HepG2 (cell line): Measurements from ENCODE around the gene STRADA.

Source experiments
- CBX2 ChIP-seq, 2 experiments: fragments of 200-600 bp in 1 of 2; sonication (generic); formaldehyde crosslinking in 1 of 2; IDR thresholded peaks; 2 replicates each; pipeline versions ENCODE4 v1.7.0 to v1.8.1; 2018 to 2022; ENCODE audit warnings: low read depth in 2 of 2, low read length in 1 of 2, mild to moderate bottlenecking in 1 of 2, missing genetic modification reagents in 1 of 2
- MAX ChIP-seq: IDR thresholded peaks from 2 replicates; pipeline ENCODE4 v1.6.1; 2012; ENCODE audit warnings: inconsistent platforms
- MXD4 ChIP-seq: IDR thresholded peaks from 2 replicates; pipeline ENCODE4 v1.6.1; 2016; ENCODE audit warnings: mild to moderate bottlenecking, missing biosample characterization, missing genetic modification reagents
- PAX8 ChIP-seq: sonication (generic); formaldehyde crosslinking; IDR thresholded peaks from 2 replicates; pipeline ENCODE4 v1.8.0; 2022; ENCODE audit warnings: mild to moderate bottlenecking, missing genetic modification reagents, borderline replicate concordance
- POLR2A ChIP-seq, 2 experiments: IDR thresholded peaks; 2 replicates each; pipeline ENCODE4 v1.6.1; 2011; ENCODE audit warnings: low read depth in 2 of 2, low read length in 2 of 2, mild to moderate bottlenecking in 1 of 2, moderate library complexity in 1 of 2; ENCODE audit not compliant: insufficient read depth in 1 of 2
- RBFOX2 ChIP-seq: fragments of 200-400 bp; formaldehyde crosslinking; IDR thresholded peaks from 2 replicates; pipeline ENCODE4 v1.6.1; 2017; ENCODE audit warnings: low read depth, mild to moderate bottlenecking, low read length
- RORA ChIP-seq: sonication (generic); formaldehyde crosslinking; IDR thresholded peaks from 2 replicates; pipeline ENCODE4 v1.5.0; 2020; ENCODE audit warnings: mild to moderate bottlenecking, missing genetic modification reagents, moderate library complexity
- THYN1 ChIP-seq: sonication (generic); formaldehyde crosslinking; IDR thresholded peaks from 2 replicates; pipeline ENCODE4 v1.8.1; 2023; ENCODE audit warnings: low read depth, mild to moderate bottlenecking, moderate library complexity, missing genetic modification reagents, borderline replicate concordance
- YY1 ChIP-seq: IDR thresholded peaks from 2 replicates; pipeline ENCODE4 v1.6.1; 2011; ENCODE audit warnings: low read length, low read depth, moderate library complexity, mild to moderate bottlenecking; ENCODE audit not compliant: insufficient read depth, insufficient replicate concordance

GRCh38 chr17:63758428-63758827 is 16.8 kb upstream of the STRADA start:
- TF ChIP-seq MAX (no peak), MXD4 (CRISPR knock-in tag) (no peak), RBFOX2 (no peak), CBX2 (IDR thresholded peaks at IDR 0.05; ENCODE audit: low read depth, low read length) (no peak), CBX2 (CRISPR knock-in tag; IDR thresholded peaks at IDR 0.05; ENCODE audit: low read depth) (no peak), PAX8 (CRISPR knock-in tag) (no peak), RORA (CRISPR knock-in tag) (no peak), THYN1 (CRISPR knock-in tag) (no peak), POLR2A (IDR thresholded peaks at IDR 0.05; ENCODE audit: insufficient read depth in 1 of 2, low read depth in 2 of 2, low read length in 2 of 2) (no peak), YY1 (no peak)
